HepG2 (cell line): ENCODE data around the gene BTAF1. TPM values are rescaled to one million over a fixed set of nuclear protein-coding genes. Genes with fewer than 3 reads are reported as not detected.

Experiments used
- CBFB ChIP-seq: sonication (generic); formaldehyde crosslinking; IDR thresholded peaks from 2 replicates; pipeline ENCODE4 v1.4.0; 2020; ENCODE audit warnings: missing genetic modification reagents
- CENPX ChIP-seq: sonication (generic); formaldehyde crosslinking; IDR thresholded peaks from 2 replicates; pipeline ENCODE4 v1.9.0; 2021; ENCODE audit warnings: mild to moderate bottlenecking, missing genetic modification reagents, moderate library complexity
- DMAP1 ChIP-seq: IDR thresholded peaks from 2 replicates; pipeline ENCODE4 v1.6.1; 2016
- DMTF1 ChIP-seq: sonication (generic); formaldehyde crosslinking; IDR thresholded peaks from 2 replicates; pipeline ENCODE4 v1.4.0; 2020; ENCODE audit warnings: mild to moderate bottlenecking, missing genetic modification reagents
- EED ChIP-seq: sonication (generic); formaldehyde crosslinking; IDR thresholded peaks from 2 replicates; pipeline ENCODE4 v1.5.0; 2020; ENCODE audit warnings: mild to moderate bottlenecking, missing genetic modification reagents
- EZH2 ChIP-seq: conservative IDR thresholded peaks from 2 replicates; pipeline ENCODE4 v1.6.1; 2012; ENCODE audit warnings: mild to moderate bottlenecking, low read depth, low read length, moderate library complexity
- HCFC1 ChIP-seq: fragments of 150-350 bp; IDR thresholded peaks from 2 replicates; pipeline ENCODE4 v1.6.1; 2014; ENCODE audit warnings: low read depth, low read length
- MAFF ChIP-seq: IDR thresholded peaks from 2 replicates; pipeline ENCODE4 v1.6.1; 2011; ENCODE audit warnings: low read depth, low read length, improper control_type of control experiment
- MXD3 ChIP-seq: IDR thresholded peaks from 2 replicates; pipeline ENCODE4 v1.6.1; 2016; ENCODE audit warnings: mild to moderate bottlenecking, missing biosample characterization, missing genetic modification reagents
- NFYC ChIP-seq: IDR thresholded peaks from 2 replicates; pipeline ENCODE4 v1.6.1; 2016; ENCODE audit warnings: missing genetic modification reagents, missing compliant biosample characterization
- SP5 ChIP-seq: IDR thresholded peaks from 2 replicates; pipeline ENCODE4 v1.6.1; 2016; ENCODE audit warnings: low read depth, borderline replicate concordance
- TFDP2 ChIP-seq: sonication (generic); formaldehyde crosslinking; IDR thresholded peaks from 2 replicates; pipeline ENCODE4 v1.4.0; 2020; ENCODE audit warnings: missing genetic modification reagents
- ZC3H13 ChIP-seq: sonication (generic); formaldehyde crosslinking; IDR thresholded peaks from 2 replicates; pipeline ENCODE4 v1.8.1; 2023; ENCODE audit warnings: mild to moderate bottlenecking, missing genetic modification reagents, moderate library complexity
- ZFP37 ChIP-seq: sonication (generic); formaldehyde crosslinking; IDR thresholded peaks from 2 replicates; pipeline ENCODE4 v1.4.0; 2020; ENCODE audit warnings: missing genetic modification reagents, borderline replicate concordance
- ZNF121 ChIP-seq: sonication (generic); formaldehyde crosslinking; IDR thresholded peaks from 2 replicates; pipeline ENCODE4 v1.5.0; 2020; ENCODE audit warnings: mild to moderate bottlenecking, missing genetic modification reagents
- ZNF503 ChIP-seq: sonication (generic); formaldehyde crosslinking; IDR thresholded peaks from 2 replicates; pipeline ENCODE4 v1.4.0; 2020; ENCODE audit warnings: missing genetic modification reagents
- ZNF788 ChIP-seq: sonication (generic); formaldehyde crosslinking; IDR thresholded peaks from 2 replicates; pipeline ENCODE4 v1.5.0; 2020; ENCODE audit warnings: mild to moderate bottlenecking, missing genetic modification reagents, borderline replicate concordance
- ZSCAN25 ChIP-seq: sonication (generic); formaldehyde crosslinking; IDR thresholded peaks from 2 replicates; pipeline ENCODE4 v1.8.0; 2022; ENCODE audit warnings: mild to moderate bottlenecking, missing genetic modification reagents
- polyA plus RNA-seq, 8 experiments: library from polyadenylated mRNA; depleted of rRNA in 3 of 8; stranded (reverse) in 7 of 8; unstranded in 1 of 8; fragments of >200 nt; fragmentation: Illumina TruSeq in 4 of 8; extraction: Trizol in 4 of 8; gene quantifications; 2 replicates each; pipeline versions ENCODE4 v1.2.1 to v1.2.3, GENCODE V29; 2011 to 2016; ENCODE audit warnings: low read depth in 4 of 8, missing spikeins in 1 of 8, mixed read lengths in 1 of 8; ENCODE audit not compliant: insufficient read depth in 1 of 8
- total RNA-seq, 5 experiments: library from RNA; depleted of rRNA; stranded (reverse); fragments of >200 nt; fragmentation: Illumina TruSeq; extraction: Trizol; gene quantifications; 2 replicates each; pipeline ENCODE4 v1.2.3, GENCODE V29; 2016; ENCODE audit warnings: low read depth in 1 of 5
- TF ChIP-seq, protein P1 (sequence below): IDR thresholded peaks from 2 replicates; pipeline ENCODE4 v1.4.0; 2020; ENCODE audit warnings: mild to moderate bottlenecking, missing genetic modification reagents
- TF ChIP-seq, protein P2 (sequence below): IDR thresholded peaks from 2 replicates; pipeline ENCODE4 v1.6.1; 2016; ENCODE audit warnings: low read depth, borderline replicate concordance

Gene BTAF1
- total and polyA plus RNA-seq, 2 of the 13 experiments (the other 11 are each of a cell fraction or from before 2014, with no cell fraction given), result 38.6 to 54.1 TPM

GRCh38 chr10:91887272-91888076 is 36.1 kb upstream of the BTAF1 start (continued):
- TF ChIP-seq NFYC (CRISPR knock-in tag) (peak; percentile 69), ZC3H13 (CRISPR knock-in tag) (0 out of 2 replicates have a peak, but pooled peaks have one; percentile 35), HCFC1 (no peak), ZNF503 (CRISPR knock-in tag) (no peak), DMTF1 (CRISPR knock-in tag) (no peak), MXD3 (CRISPR knock-in tag) (0 out of 2 replicates have a peak, but pooled peaks have one; percentile 72), EED (CRISPR knock-in tag) (peak; percentile 58; the same call in 1 of the 2 replicates), MAFF (no peak), ZNF121 (CRISPR knock-in tag) (no peak), ZFP37 (no peak), TFDP2 (CRISPR knock-in tag) (peak; percentile 42), ZSCAN25 (CRISPR knock-in tag) (no peak), CBFB (peak; percentile 42; the same call in 1 of the 2 replicates), SP5 (CRISPR knock-in tag) (peak; percentile 50; the same call in 1 of the 2 replicates), CENPX (CRISPR knock-in tag) (no peak), EZH2 (no peak), ZNF788 (CRISPR knock-in tag) (peak; percentile 51; the same call in 1 of the 2 replicates), DMAP1 (no peak)
- TF ChIP-seq, protein P1, sequence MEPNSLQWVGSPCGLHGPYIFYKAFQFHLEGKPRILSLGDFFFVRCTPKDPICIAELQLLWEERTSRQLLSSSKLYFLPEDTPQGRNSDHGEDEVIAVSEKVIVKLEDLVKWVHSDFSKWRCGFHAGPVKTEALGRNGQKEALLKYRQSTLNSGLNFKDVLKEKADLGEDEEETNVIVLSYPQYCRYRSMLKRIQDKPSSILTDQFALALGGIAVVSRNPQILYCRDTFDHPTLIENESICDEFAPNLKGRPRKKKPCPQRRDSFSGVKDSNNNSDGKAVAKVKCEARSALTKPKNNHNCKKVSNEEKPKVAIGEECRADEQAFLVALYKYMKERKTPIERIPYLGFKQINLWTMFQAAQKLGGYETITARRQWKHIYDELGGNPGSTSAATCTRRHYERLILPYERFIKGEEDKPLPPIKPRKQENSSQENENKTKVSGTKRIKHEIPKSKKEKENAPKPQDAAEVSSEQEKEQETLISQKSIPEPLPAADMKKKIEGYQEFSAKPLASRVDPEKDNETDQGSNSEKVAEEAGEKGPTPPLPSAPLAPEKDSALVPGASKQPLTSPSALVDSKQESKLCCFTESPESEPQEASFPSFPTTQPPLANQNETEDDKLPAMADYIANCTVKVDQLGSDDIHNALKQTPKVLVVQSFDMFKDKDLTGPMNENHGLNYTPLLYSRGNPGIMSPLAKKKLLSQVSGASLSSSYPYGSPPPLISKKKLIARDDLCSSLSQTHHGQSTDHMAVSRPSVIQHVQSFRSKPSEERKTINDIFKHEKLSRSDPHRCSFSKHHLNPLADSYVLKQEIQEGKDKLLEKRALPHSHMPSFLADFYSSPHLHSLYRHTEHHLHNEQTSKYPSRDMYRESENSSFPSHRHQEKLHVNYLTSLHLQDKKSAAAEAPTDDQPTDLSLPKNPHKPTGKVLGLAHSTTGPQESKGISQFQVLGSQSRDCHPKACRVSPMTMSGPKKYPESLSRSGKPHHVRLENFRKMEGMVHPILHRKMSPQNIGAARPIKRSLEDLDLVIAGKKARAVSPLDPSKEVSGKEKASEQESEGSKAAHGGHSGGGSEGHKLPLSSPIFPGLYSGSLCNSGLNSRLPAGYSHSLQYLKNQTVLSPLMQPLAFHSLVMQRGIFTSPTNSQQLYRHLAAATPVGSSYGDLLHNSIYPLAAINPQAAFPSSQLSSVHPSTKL (CRISPR knock-in tag), result peak; percentile 71
- TF ChIP-seq, protein P2, sequence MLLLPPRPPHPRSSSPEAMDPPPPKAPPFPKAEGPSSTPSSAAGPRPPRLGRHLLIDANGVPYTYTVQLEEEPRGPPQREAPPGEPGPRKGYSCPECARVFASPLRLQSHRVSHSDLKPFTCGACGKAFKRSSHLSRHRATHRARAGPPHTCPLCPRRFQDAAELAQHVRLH (CRISPR knock-in tag), result peak; percentile 41; the same call in 1 of the 2 replicates
